Skeletal muscle satellite cell (primary cell): ENCODE results near the gene BBS4. TPM values are rescaled to one million over a fixed set of nuclear protein-coding genes. Genes with fewer than 3 reads are reported as not detected.
"Not testable (repeated sequence)": the region's sequence is repeated elsewhere in the genome, so short reads cannot be mapped to it uniquely, and the experiment has no call there.

Experiments used
- H3K27me3 ChIP-seq: 2 replicates; pipeline ENCODE4 v1.7.0; 2013; ENCODE audit warnings: low read length; ENCODE audit not compliant: control insufficient read depth, insufficient read depth
- H3K36me3 ChIP-seq: 2 replicates; pipeline ENCODE4 v1.7.0; 2013; ENCODE audit warnings: mild to moderate bottlenecking, control low read depth, low read length; ENCODE audit not compliant: insufficient read depth
- H3K4me1 ChIP-seq: 2 replicates; pipeline ENCODE4 v1.7.0; 2013; ENCODE audit warnings: low read length; ENCODE audit not compliant: control insufficient read depth, insufficient read depth
- H3K4me2 ChIP-seq: 2 replicates; pipeline ENCODE4 v1.7.0; 2013; ENCODE audit warnings: mild to moderate bottlenecking, low read length
- H3K4me3 ChIP-seq: 2 replicates; pipeline ENCODE4 v1.7.0; 2013; ENCODE audit warnings: low read length
- H3K9ac ChIP-seq: 2 replicates; pipeline ENCODE4 v1.7.0; 2013; ENCODE audit warnings: mild to moderate bottlenecking, low read depth, low read length, moderate library complexity
- H3K9me3 ChIP-seq: replicated peaks from 2 replicates; pipeline ENCODE4 v1.7.0; 2013; ENCODE audit warnings: mild to moderate bottlenecking, control low read depth, low read length
- total RNA-seq: library from RNA; depleted of rRNA; stranded (reverse); fragments of >200 nt; gene quantifications from 2 replicates; pipeline ENCODE4 v1.2.3, GENCODE V29; 2012; rRNA removed

BBS4 gene, protein sequence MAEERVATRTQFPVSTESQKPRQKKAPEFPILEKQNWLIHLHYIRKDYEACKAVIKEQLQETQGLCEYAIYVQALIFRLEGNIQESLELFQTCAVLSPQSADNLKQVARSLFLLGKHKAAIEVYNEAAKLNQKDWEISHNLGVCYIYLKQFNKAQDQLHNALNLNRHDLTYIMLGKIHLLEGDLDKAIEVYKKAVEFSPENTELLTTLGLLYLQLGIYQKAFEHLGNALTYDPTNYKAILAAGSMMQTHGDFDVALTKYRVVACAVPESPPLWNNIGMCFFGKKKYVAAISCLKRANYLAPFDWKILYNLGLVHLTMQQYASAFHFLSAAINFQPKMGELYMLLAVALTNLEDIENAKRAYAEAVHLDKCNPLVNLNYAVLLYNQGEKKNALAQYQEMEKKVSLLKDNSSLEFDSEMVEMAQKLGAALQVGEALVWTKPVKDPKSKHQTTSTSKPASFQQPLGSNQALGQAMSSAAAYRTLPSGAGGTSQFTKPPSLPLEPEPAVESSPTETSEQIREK
- total RNA-seq, result 16.8 and 44.4 TPM in 2 replicates

DNA sequence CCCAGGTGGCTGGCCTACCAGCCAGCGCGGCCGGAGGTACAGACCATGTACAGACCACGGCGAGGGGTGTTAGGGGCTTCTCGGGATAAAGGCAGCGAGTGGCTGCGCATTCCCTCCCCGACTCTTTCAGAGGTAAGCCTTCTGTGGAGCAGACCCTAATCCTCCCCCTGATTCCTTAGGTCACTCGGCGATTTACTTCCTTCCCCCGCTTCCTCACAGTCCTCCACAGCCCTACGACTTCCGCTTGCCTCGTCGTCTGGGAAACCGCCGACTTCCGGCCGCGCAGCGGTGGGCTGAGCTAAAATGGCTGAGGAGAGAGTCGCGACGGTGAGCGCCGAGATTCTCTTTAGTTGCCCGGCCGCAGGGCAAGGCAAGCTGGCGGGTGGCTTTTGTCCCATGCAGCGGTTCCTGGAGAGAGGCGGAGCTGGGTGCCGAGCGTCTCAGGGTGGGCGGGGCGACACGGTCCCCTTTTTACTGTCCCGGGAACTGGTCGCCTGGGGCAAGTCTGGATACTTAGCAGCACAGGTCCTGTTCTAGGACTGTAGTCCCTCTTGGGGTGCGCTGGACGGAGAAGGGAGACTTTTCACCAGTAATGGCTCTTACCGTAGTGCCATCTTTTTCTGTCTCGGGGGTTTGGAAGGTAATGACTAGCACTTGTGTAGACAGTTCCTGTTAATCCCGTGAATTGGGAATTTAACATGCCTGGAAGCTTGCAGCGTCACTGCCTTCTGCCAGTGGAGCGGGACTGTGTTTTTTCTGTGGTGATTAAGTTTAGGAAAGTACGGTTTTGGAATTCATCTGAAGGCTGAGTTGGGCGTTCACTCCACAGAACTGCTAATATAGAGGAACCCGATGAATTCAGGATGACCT is at the start of gene BBS4, which contains the start of gene HIGD2B:
Gene BBS4, plus strand, starts transcription at position 283 of the 870 bp plus-strand sequence. Its CDS starts 21 bp downstream, at position 304.
Gene HIGD2B, minus strand, starts transcription at position 258 of the 870 bp plus-strand sequence. CDS start 9,808 bp downstream, outside the sequence.
- H3K4me1 ChIP-seq, result peaks cover 7% of the 10 kb centered on the region

DNA sequence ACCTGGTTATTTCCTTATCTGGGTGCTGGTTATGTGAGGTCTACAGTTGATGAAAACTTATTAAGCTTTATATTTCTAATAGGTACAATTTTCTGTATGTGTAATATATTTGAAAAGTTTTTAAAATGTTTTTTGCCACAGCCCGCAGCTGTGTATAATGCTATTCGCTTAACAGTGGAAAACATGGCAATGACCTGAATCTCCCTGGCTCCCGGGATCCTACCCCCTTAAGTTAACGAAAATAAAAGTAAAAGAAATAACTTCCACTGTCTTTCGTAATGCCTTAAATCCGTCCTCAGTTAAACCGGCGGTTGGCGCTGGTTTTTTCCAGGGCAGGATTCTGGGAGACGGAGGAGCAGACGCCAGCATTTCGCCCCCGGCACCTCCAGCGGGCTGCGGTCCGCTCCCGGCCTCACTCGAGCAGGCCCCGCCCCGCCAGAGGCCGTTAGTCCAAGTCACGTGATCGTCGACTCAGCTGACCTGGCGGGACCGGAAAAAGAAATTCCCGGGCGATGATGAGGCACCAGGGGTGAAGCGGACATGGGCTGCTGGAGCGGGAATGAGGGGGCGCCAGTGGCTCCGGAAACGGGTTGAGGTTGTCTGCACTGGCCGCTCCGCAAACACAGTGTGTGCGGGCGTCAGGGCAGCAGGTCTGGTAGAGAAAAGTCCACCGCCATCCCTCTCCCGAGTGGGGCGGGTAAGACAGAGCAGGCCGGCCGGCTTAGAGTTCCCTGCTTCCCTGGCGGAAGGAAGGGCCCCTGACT is 49.3 kb upstream of the BBS4 start:
- Histone ChIP-seq H3K9ac (peak overlapping the region; percentile 58), H3K4me3 (peak overlapping the region; percentile 63), H3K4me2 (peak overlapping the region; percentile 59)
- not testable (repeated sequence) for H3K36me3 ChIP-seq, H3K9me3 ChIP-seq, H3K27me3 ChIP-seq, H3K4me1 ChIP-seq

More for the DNA sequence above, at the start of gene BBS4, which contains the start of gene HIGD2B:
- peak within 1 kb of the TSS; percentile 82 for H3K9ac ChIP-seq
- no peaks in the 10 kb centered on the region for H3K36me3 ChIP-seq
- peaks cover under 1% of the 10 kb centered on the region for H3K27me3 ChIP-seq
- H3K4me2 ChIP-seq, result peak within 1 kb of the TSS; percentile 90
- peak within 1 kb of the TSS; percentile 80 for H3K4me3 ChIP-seq
- H3K9me3 ChIP-seq, result no peaks in the 10 kb centered on the region

DNA sequence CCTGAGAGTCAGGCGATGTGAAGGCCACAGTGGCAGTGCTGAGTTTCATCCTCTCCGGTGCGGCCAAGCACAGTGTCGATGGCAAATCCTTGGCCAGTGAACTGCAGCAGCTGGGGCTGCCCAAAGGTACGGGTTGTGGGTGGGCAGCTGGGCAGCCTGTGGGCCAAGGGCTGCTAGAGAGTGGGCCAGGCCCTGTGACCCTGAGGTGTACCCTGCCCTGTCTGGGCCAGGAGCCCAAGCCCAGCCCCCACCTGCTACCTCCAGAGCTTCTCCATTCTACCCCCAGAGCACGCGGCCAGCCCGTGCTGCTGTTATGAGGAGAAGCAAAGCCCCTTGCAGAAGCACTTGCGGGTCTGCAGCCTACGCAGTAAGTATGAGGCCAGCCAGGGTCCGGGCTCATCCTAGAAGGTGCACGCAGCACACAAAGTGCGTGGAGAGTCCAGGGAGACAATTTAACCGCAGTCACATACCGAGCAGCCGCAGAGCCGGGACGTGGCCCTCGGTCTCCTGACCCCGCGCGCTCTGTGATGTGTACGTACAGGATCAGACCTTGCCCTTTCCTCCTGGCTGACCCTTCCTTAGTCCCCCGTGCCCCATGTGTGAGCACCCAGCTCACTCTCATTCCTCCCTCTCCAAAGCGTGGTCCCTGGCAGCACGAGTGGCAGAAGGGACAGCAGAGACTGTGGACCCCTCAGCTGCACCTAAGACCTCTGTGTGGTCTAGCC is 46.1 kb upstream of the BBS4 start:
- H3K9ac ChIP-seq, H3K4me3 ChIP-seq: not testable (repeated sequence)

DNA sequence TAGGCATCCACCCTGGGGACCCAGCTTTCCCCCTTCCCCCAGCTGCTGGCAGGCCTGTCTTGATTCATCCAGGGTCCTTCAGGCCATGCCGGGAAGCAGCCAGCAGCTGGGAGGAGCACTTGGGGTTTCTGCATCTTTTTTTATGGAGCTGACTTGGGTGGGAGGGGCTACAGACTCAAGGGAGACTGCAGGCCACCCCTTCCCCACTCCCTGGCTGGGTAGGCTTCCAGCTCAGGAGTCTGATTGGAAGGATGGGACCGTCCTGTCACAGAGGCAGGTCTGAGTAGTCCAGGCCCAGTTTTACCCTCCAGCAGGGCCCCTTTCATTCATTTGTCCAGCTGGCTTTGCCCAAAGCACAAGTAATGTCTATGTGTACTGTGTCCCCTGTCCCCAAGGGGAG is 43.7 kb upstream of the BBS4 start:
- H3K4me1 ChIP-seq, H3K27me3 ChIP-seq, H3K9ac ChIP-seq, H3K4me2 ChIP-seq, H3K36me3 ChIP-seq, H3K9me3 ChIP-seq, H3K4me3 ChIP-seq: not testable (repeated sequence)

More for the DNA sequence above, 46.1 kb upstream of the BBS4 start:
- not testable (repeated sequence) for H3K36me3 ChIP-seq, H3K4me2 ChIP-seq, H3K9me3 ChIP-seq, H3K27me3 ChIP-seq, H3K4me1 ChIP-seq

DNA sequence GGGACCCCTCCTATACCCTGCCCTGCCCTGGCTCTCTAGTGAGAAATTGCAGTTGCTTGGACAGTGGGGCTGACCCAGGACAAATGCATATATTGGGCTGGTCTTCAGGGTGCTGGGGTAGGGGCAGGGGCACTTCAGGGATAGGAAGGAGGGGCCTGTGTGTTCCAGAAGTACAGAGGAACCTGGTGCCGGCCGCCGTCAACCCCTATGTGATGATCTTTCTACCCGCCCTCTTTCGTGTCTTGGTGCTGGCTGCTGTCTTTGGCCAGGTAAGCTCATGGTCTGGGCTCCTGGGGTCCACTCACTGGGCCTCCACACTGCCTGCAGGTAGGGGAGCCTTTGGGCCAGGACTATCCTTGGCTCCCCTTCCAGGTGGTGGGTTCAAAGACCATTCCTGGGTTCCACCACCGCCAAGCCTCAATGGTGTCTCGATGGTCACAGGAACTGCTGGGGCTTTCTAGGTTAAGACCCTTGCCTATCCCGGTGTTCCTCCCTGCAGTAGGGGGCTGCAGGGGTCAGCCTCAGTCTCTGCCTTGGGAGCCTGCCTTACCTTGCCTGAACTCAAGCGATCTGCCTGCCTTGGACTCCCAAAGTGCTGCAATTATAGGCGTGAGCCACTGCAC is 37.3 kb upstream of the BBS4 start:
- not testable (repeated sequence) for H3K4me2 ChIP-seq, H3K36me3 ChIP-seq, H3K4me3 ChIP-seq, H3K9me3 ChIP-seq, H3K4me1 ChIP-seq, H3K27me3 ChIP-seq, H3K9ac ChIP-seq

DNA sequence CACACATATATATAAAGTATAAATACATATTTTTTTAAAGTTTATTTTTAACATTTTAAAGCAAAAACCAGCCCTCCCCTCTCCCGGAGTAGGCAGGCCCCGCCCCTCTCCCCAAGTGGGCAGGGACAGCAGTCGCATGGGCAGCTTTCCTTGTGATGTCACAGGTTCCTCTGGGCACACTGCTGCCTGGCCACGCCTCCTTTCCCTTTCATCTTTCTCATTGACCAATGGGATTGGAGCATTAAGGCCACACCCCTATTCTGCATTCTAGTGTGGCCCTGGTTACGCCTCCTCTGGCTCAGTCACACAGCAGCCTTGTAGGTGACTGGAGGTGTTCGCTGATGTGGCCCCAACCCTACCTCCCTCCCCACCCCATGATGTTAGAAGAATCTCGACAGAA is 31.6 kb upstream of the BBS4 start, which contains the start of gene GOLGA6B:
Gene GOLGA6B, plus strand, starts transcription at position 301 of the 400 bp plus-strand sequence. Its CDS starts 41 bp downstream, at position 342.
- not testable (repeated sequence) for H3K4me1 ChIP-seq, H3K36me3 ChIP-seq, H3K9me3 ChIP-seq, H3K4me3 ChIP-seq, H3K9ac ChIP-seq, H3K4me2 ChIP-seq, H3K27me3 ChIP-seq

DNA sequence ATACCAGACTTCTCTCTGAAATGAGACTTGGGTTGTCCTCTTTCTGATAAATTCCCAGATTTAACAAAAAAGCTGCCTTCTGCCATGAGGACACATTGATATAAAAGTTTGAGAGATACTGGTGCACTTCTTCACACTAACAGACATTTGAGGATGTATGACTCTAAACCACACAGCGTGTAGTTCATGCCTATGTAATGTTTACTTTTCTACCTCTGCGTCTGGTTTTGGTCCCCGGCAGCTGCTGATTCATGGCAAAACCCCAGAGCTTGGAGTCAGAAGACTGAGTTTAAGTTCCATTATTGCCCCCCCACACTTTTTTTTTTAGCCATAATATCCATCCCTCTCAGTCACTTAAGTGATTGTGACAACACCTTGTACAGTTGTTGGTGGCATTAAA is 30.0 kb upstream of the BBS4 start:
- H3K4me3 ChIP-seq, H3K4me2 ChIP-seq, H3K9me3 ChIP-seq, H3K4me1 ChIP-seq, H3K9ac ChIP-seq, H3K27me3 ChIP-seq, H3K36me3 ChIP-seq: not testable (repeated sequence)

DNA sequence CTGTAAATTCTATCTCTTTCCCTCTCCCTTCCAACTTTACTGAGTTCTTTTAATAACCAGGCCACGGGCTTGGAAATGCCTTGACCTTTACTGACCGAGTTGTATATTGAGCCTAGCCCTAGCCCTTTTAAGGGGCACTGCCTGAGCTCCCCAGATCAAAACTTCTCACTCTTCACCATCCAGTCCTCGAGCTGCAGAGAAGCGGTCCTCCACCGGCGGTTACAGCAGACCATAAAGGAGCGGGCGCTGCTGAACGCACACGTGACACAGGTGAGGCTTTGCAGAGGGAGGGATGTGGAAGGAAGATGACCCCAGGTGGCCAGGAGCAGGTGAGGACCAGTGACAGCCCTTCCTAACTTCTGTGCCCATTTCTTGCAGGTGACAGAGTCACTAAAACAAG is 24.9 kb upstream of the BBS4 start:
- not testable (repeated sequence) for H3K4me1 ChIP-seq, H3K4me3 ChIP-seq, H3K9me3 ChIP-seq, H3K36me3 ChIP-seq, H3K4me2 ChIP-seq, H3K9ac ChIP-seq, H3K27me3 ChIP-seq

DNA sequence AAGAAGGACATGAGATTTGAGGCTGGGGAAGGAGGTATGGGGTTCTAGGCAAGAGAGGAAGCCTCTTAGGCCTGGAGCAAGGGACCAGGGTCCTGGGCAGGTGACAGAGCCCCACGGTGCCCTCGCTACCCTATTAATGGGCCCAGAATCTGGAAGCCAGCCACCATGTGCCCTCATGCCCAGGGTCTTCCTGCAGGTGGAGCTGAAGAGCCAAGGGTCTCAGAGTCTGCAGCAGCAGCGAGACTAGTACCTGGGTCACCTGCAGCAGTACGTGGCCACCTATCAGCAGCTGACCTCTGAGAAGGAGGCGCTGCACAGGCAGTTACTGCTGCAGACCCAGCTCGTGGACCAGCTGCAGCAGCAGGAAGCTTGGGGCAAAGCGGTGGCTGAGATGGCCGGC is 22.1 kb upstream of the BBS4 start:
- H3K36me3 ChIP-seq, H3K27me3 ChIP-seq: not testable (repeated sequence)

DNA sequence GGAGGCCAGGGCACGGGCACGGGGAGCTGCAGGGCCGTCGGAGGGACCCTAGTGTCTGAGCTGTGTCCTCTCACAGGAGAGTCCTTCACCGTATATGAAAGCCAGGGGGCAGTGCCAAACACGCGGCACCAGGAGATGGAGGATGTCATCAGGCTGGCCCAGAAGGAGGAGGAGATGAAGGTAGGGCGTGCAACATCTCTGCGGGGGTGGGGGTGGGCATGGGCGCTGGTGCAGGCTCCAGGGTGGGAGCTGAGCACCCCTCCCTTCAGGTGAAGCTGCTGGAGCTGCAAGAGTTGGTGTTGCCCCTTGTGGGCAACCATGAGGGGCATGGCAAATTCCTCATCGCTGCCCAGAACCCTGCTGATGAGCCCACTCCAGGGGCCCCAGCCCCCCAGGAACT is 20.3 kb upstream of the BBS4 start:
- not testable (repeated sequence) for H3K4me1 ChIP-seq, H3K9me3 ChIP-seq, H3K4me2 ChIP-seq, H3K4me3 ChIP-seq, H3K9ac ChIP-seq, H3K36me3 ChIP-seq, H3K27me3 ChIP-seq

More for the DNA sequence above, 22.1 kb upstream of the BBS4 start:
- not testable (repeated sequence) for H3K9me3 ChIP-seq, H3K9ac ChIP-seq, H3K4me1 ChIP-seq, H3K4me2 ChIP-seq, H3K4me3 ChIP-seq
